ENCODE results near the gene TPM4.

TPM4 gene

DNA sequence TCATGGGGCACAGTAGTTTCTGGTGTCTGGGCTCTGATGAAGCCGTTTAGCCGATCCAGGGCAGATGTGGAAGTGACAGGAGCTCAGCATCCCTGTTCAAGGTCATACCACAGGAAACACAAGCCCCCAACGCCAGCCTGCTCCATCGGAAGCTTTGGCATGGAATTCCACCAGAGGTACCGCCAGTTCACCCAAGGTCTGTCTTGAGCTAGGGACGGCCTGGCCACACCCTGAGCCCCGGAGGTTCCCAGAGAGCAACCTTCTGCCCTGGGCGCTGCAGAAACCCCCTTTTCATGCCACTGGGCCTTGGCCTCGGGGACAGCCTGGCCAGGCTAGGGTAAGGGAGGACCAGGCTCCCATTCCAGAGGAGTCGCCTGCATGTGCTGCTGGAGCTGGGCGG lies 39.4 kb upstream of the TPM4 start:
- Histone ChIP-seq H3F3A (ENCODE audit: insufficient read depth, low read length) (no peaks in the 10 kb centered on the region), H4K20me1 (ENCODE audit: insufficient read depth, low read length) (no peaks in the 10 kb centered on the region), H3K27me3 (ENCODE audit: insufficient read depth, low read length) (no peaks in the 10 kb centered on the region), H3K4me2 (ENCODE audit: low read length) (no peak overlapping the region), H2AFZ (ENCODE audit: low read length) (no peak overlapping the region), H3K79me2 (ENCODE audit: insufficient read depth, low read length) (no peaks in the 10 kb centered on the region), H3K9ac (ENCODE audit: low read length) (no peak overlapping the region), H3K4me1 (ENCODE audit: insufficient read depth, low read length, severe bottlenecking) (peaks cover 5% of the 10 kb centered on the region), H3K4me3 (ENCODE audit: low read depth, low read length, poor library complexity, severe bottlenecking) (no peak overlapping the region), H3K27ac (ENCODE audit: low read depth, low read length, poor library complexity, severe bottlenecking) (no peak overlapping the region), H3K36me3 (ENCODE audit: insufficient read depth, low read length) (no peaks in the 10 kb centered on the region), H3K9me3 (ENCODE audit: low read length) (no peaks in the 10 kb centered on the region), H3K9me2 (ENCODE audit: low read depth, low read length) (no peaks in the 10 kb centered on the region)
- no peak for TF ChIP-seq CTCF (IDR thresholded peaks at IDR 0.05; ENCODE audit: low read length)
- no peak for TF ChIP-seq EZH2 (IDR thresholded peaks at IDR 0.05; ENCODE audit: borderline replicate concordance, low read length)

GRCh38 chr19:16037424-16038195 lies 38.7 kb upstream of the TPM4 start:
- Histone ChIP-seq H3K4me3 (ENCODE audit: low read depth, low read length, poor library complexity, severe bottlenecking) (no peak overlapping the region), H3K9me2 (ENCODE audit: low read depth, low read length) (no peaks in the 10 kb centered on the region), H3K27ac (ENCODE audit: low read depth, low read length, poor library complexity, severe bottlenecking) (no peak overlapping the region), H3F3A (ENCODE audit: insufficient read depth, low read length) (no peaks in the 10 kb centered on the region), H3K9me3 (ENCODE audit: low read length) (no peaks in the 10 kb centered on the region), H4K20me1 (ENCODE audit: insufficient read depth, low read length) (no peaks in the 10 kb centered on the region), H3K4me2 (ENCODE audit: low read length) (no peak overlapping the region), H2AFZ (ENCODE audit: low read length) (no peak overlapping the region), H3K27me3 (ENCODE audit: insufficient read depth, low read length) (no peaks in the 10 kb centered on the region), H3K4me1 (ENCODE audit: insufficient read depth, low read length, severe bottlenecking) (peaks cover 5% of the 10 kb centered on the region), H3K9ac (ENCODE audit: low read length) (no peak overlapping the region), H3K36me3 (ENCODE audit: insufficient read depth, low read length) (no peaks in the 10 kb centered on the region), H3K79me2 (ENCODE audit: insufficient read depth, low read length) (no peaks in the 10 kb centered on the region)
- no peak for TF ChIP-seq EZH2 (IDR thresholded peaks at IDR 0.05; ENCODE audit: borderline replicate concordance, low read length)
- no peak for TF ChIP-seq CTCF (IDR thresholded peaks at IDR 0.05; ENCODE audit: low read length)

GRCh38 chr19:16038196-16038695 lies 38.0 kb upstream of the TPM4 start:
- H3K9me2 ChIP-seq (ENCODE audit: low read depth, low read length), result no peaks in the 10 kb centered on the region
- H3K4me1 ChIP-seq (ENCODE audit: insufficient read depth, low read length, severe bottlenecking), result peaks cover 5% of the 10 kb centered on the region
- no peaks in the 10 kb centered on the region for H3F3A ChIP-seq (ENCODE audit: insufficient read depth, low read length)
- H3K27ac ChIP-seq (ENCODE audit: low read depth, low read length, poor library complexity, severe bottlenecking), result no peak overlapping the region
- TF ChIP-seq CTCF (IDR thresholded peaks at IDR 0.05; ENCODE audit: low read length), result no peak
- no peak for TF ChIP-seq EZH2 (IDR thresholded peaks at IDR 0.05; ENCODE audit: borderline replicate concordance, low read length)
- H4K20me1 ChIP-seq (ENCODE audit: insufficient read depth, low read length), result no peaks in the 10 kb centered on the region
- no peaks in the 10 kb centered on the region for H3K79me2 ChIP-seq (ENCODE audit: insufficient read depth, low read length)
- no peaks in the 10 kb centered on the region for H3K27me3 ChIP-seq (ENCODE audit: insufficient read depth, low read length)
- H3K9ac ChIP-seq (ENCODE audit: low read length), result no peak overlapping the region
- H3K36me3 ChIP-seq (ENCODE audit: insufficient read depth, low read length), result no peaks in the 10 kb centered on the region
- H3K4me3 ChIP-seq (ENCODE audit: low read depth, low read length, poor library complexity, severe bottlenecking), result no peak overlapping the region
- H2AFZ ChIP-seq (ENCODE audit: low read length), result no peak overlapping the region
- H3K9me3 ChIP-seq (ENCODE audit: low read length), result no peaks in the 10 kb centered on the region
- H3K4me2 ChIP-seq (ENCODE audit: low read length), result no peak overlapping the region

All from OCI-LY1 (cell line).